ENCODE measurements around the gene MAP3K14. TPM values are rescaled to one million over a fixed set of nuclear protein-coding genes. Genes with fewer than 3 reads are reported as not detected.
A peak's percentile ranks its signal among the peaks of the same experiment; 100 is the strongest.
"Not testable (repeated sequence)": the region's sequence is repeated elsewhere in the genome, so short reads cannot be mapped to it uniquely, and the experiment has no call there.

Gene MAP3K14
- total RNA-seq, 2 donors from 2014 or later: 12.5 to 16.1 TPM

GRCh38 chr17:45351831-45352230 is 35.0 kb upstream of the MAP3K14 start:
- no peak for TF ChIP-seq POLR2A (IDR thresholded peaks at IDR 0.05)
- TF ChIP-seq POLR2AphosphoS5 (IDR thresholded peaks at IDR 0.05): no peak
- TF ChIP-seq, protein P1, sequence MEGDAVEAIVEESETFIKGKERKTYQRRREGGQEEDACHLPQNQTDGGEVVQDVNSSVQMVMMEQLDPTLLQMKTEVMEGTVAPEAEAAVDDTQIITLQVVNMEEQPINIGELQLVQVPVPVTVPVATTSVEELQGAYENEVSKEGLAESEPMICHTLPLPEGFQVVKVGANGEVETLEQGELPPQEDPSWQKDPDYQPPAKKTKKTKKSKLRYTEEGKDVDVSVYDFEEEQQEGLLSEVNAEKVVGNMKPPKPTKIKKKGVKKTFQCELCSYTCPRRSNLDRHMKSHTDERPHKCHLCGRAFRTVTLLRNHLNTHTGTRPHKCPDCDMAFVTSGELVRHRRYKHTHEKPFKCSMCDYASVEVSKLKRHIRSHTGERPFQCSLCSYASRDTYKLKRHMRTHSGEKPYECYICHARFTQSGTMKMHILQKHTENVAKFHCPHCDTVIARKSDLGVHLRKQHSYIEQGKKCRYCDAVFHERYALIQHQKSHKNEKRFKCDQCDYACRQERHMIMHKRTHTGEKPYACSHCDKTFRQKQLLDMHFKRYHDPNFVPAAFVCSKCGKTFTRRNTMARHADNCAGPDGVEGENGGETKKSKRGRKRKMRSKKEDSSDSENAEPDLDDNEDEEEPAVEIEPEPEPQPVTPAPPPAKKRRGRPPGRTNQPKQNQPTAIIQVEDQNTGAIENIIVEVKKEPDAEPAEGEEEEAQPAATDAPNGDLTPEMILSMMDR (IDR thresholded peaks at IDR 0.05): no peak
- intact Hi-C loops (cut with DNase I): no loop called here
- no peaks in the 10 kb centered on the region for H3K36me3 ChIP-seq
- DNase-seq (ENCODE audit: low spot score): no peak
- no peak overlapping the region for H3K27ac ChIP-seq
- no peaks in the 10 kb centered on the region for H3K4me1 ChIP-seq (replicated peaks)
- H3K27me3 ChIP-seq (replicated peaks; ENCODE audit: insufficient read depth): no peaks in the 10 kb centered on the region
- H3K9me3 ChIP-seq: no peaks in the 10 kb centered on the region
- no peak overlapping the region for H3K4me3 ChIP-seq
- 97% methylated on average over 2 of the region's 2 CpGs for WGBS

DNA sequence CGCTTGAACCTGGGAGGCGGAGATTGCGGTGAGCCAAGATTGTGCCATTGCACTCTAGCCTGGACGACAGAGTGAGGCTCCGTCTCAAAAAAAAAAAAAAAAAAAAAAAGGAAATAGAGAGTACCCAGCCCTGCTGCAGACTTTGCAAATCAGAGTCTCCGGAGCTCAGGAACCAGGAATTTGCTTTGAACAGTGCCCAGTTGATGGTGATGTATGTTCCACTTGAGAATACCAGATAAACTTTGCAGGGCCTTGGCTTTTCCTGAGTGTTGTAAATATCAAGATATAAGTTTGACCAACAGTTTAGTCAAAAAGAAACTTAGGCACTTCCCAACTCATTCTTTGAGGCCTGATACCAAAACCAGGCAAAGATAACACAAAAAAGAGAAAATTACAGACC is 30.6 kb upstream of the MAP3K14 start:
- intact Hi-C loops (cut with DNase I): no loop called here

DNA sequence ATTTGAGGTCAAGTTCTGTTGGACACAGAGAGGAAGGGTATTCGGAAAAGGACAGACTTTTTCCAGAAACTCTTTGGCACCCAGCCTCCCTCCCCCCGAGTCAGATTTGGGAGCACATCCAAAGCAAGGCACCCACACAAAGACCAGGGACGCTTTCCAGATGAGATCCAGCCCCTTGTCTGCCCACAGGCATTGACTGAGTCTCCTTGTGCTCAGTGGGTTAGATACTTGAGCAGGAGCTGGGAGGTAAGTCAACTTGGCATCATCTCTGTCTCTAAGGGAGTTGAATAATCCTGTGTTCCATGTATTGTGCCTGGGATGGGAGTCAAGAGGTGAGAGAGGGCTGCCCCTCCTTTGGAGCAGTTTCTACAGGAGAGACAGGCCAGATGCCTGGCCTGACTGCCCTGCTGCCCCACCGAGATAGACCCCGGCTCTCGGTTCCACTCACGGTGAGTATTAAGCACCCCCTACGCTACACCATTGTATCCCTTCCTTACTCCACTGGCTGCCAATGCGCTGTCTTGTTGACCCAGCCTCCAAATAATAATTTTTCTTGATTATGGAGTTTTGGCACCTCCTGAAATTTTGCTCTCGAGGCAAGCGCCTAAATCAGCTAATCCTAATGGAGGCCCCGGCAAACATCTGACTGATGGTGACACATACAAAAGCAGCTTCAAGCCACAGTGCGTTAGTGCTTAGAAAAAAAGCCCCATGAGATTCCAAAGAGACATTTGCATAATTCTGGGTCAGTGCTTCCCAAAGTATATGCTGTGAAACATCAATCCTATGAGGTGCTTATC is 29.6 kb upstream of the MAP3K14 start:
- Histone ChIP-seq H3K4me3 (no peak overlapping the region), H3K4me1 (replicated peaks) (no peaks in the 10 kb centered on the region), H3K27me3 (replicated peaks; ENCODE audit: insufficient read depth) (no peaks in the 10 kb centered on the region), H3K9me3 (no peaks in the 10 kb centered on the region), H3K36me3 (no peaks in the 10 kb centered on the region), H3K27ac (peak overlapping the region; percentile 19 to 20)
- 65% methylated on average over 13 of the region's 13 CpGs for WGBS
- intact Hi-C loops (cut with DNase I): no loop called here
- no peak for TF ChIP-seq POLR2AphosphoS5 (IDR thresholded peaks at IDR 0.05)
- DNase-seq (ENCODE audit: low spot score): no peak

More for the DNA sequence above, 30.6 kb upstream of the MAP3K14 start:
- Histone ChIP-seq H3K27me3 (replicated peaks; ENCODE audit: insufficient read depth) (no peaks in the 10 kb centered on the region), H3K36me3 (no peaks in the 10 kb centered on the region), H3K27ac (no peak overlapping the region), H3K9me3 (no peaks in the 10 kb centered on the region), H3K4me3 (no peak overlapping the region), H3K4me1 (replicated peaks) (no peaks in the 10 kb centered on the region)
- 91% methylated on average over 6 of the region's 6 CpGs for WGBS
- TF ChIP-seq POLR2AphosphoS5 (IDR thresholded peaks at IDR 0.05): no peak
- TF ChIP-seq, protein P1 (IDR thresholded peaks at IDR 0.05): no peak
- no peak for DNase-seq (ENCODE audit: low spot score)

- TF ChIP-seq, protein P1 (IDR thresholded peaks at IDR 0.05): no peak
- TF ChIP-seq POLR2A (IDR thresholded peaks at IDR 0.05) (no peak), POLR2AphosphoS5 (IDR thresholded peaks at IDR 0.05) (no peak)
- H3K4me3 ChIP-seq: no peak overlapping the region
- DNase-seq (ENCODE audit: low spot score): no peak
- H3K27ac ChIP-seq: peak overlapping the region; percentile 19 to 20
- H3K4me1 ChIP-seq (replicated peaks): no peaks in the 10 kb centered on the region
- H3K36me3 ChIP-seq: no peaks in the 10 kb centered on the region
- no peaks in the 10 kb centered on the region for H3K27me3 ChIP-seq (replicated peaks; ENCODE audit: insufficient read depth)
- intact Hi-C loops (cut with DNase I): no loop called here
- 8% methylated on average over 3 of the region's 3 CpGs for WGBS
- no peaks in the 10 kb centered on the region for H3K9me3 ChIP-seq
Measured at GRCh38 chr17:45345554-45346215, 28.9 kb upstream of the MAP3K14 start.

DNA sequence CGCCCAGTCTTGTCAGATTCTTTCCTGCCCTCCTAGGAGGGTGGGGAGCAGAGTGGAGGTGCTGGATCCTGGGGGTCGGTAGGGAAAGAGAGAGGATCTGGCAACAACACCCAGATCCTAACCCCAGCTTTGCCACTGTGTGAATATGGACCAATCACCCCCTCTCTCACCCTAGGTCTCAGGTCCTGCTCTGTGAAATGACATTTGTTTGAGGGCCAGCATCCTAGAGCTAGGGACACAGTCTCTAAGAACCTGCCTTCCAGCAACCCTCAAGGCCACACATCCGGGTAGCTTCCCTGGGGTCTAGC is 28.4 kb upstream of the MAP3K14 start:
- no peak for TF ChIP-seq POLR2A (IDR thresholded peaks at IDR 0.05)
- no peak for TF ChIP-seq POLR2AphosphoS5 (IDR thresholded peaks at IDR 0.05)
- TF ChIP-seq, protein P1 (IDR thresholded peaks at IDR 0.05): no peak
- 54% methylated on average over 3 of the region's 3 CpGs for WGBS
- no peak for DNase-seq (ENCODE audit: low spot score)
- H3K9me3 ChIP-seq: no peaks in the 10 kb centered on the region
- no peaks in the 10 kb centered on the region for H3K27me3 ChIP-seq (replicated peaks; ENCODE audit: insufficient read depth)
- H3K4me3 ChIP-seq: no peak overlapping the region
- no peaks in the 10 kb centered on the region for H3K36me3 ChIP-seq
- peak overlapping the region in 1 of 2 donors; percentile 20 for H3K27ac ChIP-seq
- H3K4me1 ChIP-seq (replicated peaks): no peaks in the 10 kb centered on the region
- intact Hi-C loops (cut with DNase I): no loop called here

- WGBS: 94% methylated on average over 10 of the region's 10 CpGs
- DNase-seq (ENCODE audit: low spot score); H3K4me1 ChIP-seq (replicated peaks); H3K36me3 ChIP-seq; H3K27ac ChIP-seq; intact Hi-C loops (cut with DNase I); H3K9me3 ChIP-seq; H3K4me3 ChIP-seq; H3K27me3 ChIP-seq (replicated peaks; ENCODE audit: insufficient read depth): not testable (repeated sequence)
Measured at GRCh38 chr17:45343967-45344664, 27.3 kb upstream of the MAP3K14 start.

All from prostate gland (tissue), 2 donors.